ENCODE measurements around the gene TULP1. TPM values are rescaled to one million over a fixed set of nuclear protein-coding genes. Genes with fewer than 3 reads are reported as not detected.
"Not testable (repeated sequence)": the region's sequence is repeated elsewhere in the genome, so short reads cannot be mapped to it uniquely, and the experiment has no call there.

Gene TULP1
- total RNA-seq, 1 donor from 2014 or later: not detected

GRCh38 chr6:35519313-35520015 is 6.8 kb upstream of the TULP1 start:
- no peak for DNase-seq (ENCODE audit: low read depth)
- H3K36me3 ChIP-seq (ENCODE audit: control insufficient read depth, insufficient read depth, low read length): no peaks in the 10 kb centered on the region
- TF ChIP-seq CTCF (IDR thresholded peaks at IDR 0.05; ENCODE audit: insufficient read depth, low read length, poor library complexity, severe bottlenecking): no peak

GRCh38 chr6:35518566-35519312 is 6.0 kb upstream of the TULP1 start:
- H3K27me3 ChIP-seq (ENCODE audit: control insufficient read depth, insufficient read depth, low read length): peaks cover 6% of the 10 kb centered on the region
- no peak overlapping the region for H3K4me3 ChIP-seq (ENCODE audit: low read depth, low read length)
- no peak for TF ChIP-seq CTCF (IDR thresholded peaks at IDR 0.05; ENCODE audit: insufficient read depth, low read length, poor library complexity, severe bottlenecking)
- DNase-seq (ENCODE audit: low read depth): no peak
- no peaks in the 10 kb centered on the region for H3K36me3 ChIP-seq (ENCODE audit: control insufficient read depth, insufficient read depth, low read length)

More at GRCh38 chr6:35519313-35520015, 6.8 kb upstream of the TULP1 start:
- H3K4me3 ChIP-seq (ENCODE audit: low read depth, low read length): no peak overlapping the region
- peaks cover 6% of the 10 kb centered on the region for H3K27me3 ChIP-seq (ENCODE audit: control insufficient read depth, insufficient read depth, low read length)

GRCh38 chr6:35517978-35518377 is 5.3 kb upstream of the TULP1 start:
- DNase-seq (ENCODE audit: low read depth); H3K36me3 ChIP-seq (ENCODE audit: control insufficient read depth, insufficient read depth, low read length); H3K4me3 ChIP-seq (ENCODE audit: low read depth, low read length); H3K27me3 ChIP-seq (ENCODE audit: control insufficient read depth, insufficient read depth, low read length): not testable (repeated sequence)

GRCh38 chr6:35516712-35517111 is 4.0 kb upstream of the TULP1 start:
- Histone ChIP-seq H3K4me3 (ENCODE audit: low read depth, low read length) (no peak overlapping the region), H3K36me3 (ENCODE audit: control insufficient read depth, insufficient read depth, low read length) (no peaks in the 10 kb centered on the region), H3K27me3 (ENCODE audit: control insufficient read depth, insufficient read depth, low read length) (peaks cover 12% of the 10 kb centered on the region)
- no peak for DNase-seq (ENCODE audit: low read depth)
- TF ChIP-seq CTCF (IDR thresholded peaks at IDR 0.05; ENCODE audit: insufficient read depth, low read length, poor library complexity, severe bottlenecking): no peak

GRCh38 chr6:35515939-35516338 is 3.2 kb upstream of the TULP1 start:
- H3K4me3 ChIP-seq (ENCODE audit: low read depth, low read length); DNase-seq (ENCODE audit: low read depth); H3K36me3 ChIP-seq (ENCODE audit: control insufficient read depth, insufficient read depth, low read length): not testable (repeated sequence)
- H3K27me3 ChIP-seq (ENCODE audit: control insufficient read depth, insufficient read depth, low read length): peaks cover 16% of the 10 kb centered on the region

- no peak for DNase-seq (ENCODE audit: low read depth)
- no peak for TF ChIP-seq CTCF (IDR thresholded peaks at IDR 0.05; ENCODE audit: insufficient read depth, low read length, poor library complexity, severe bottlenecking)
Measured at GRCh38 chr6:35514587-35514986, 1.9 kb upstream of the TULP1 start.

More at GRCh38 chr6:35514587-35514986, 1.9 kb upstream of the TULP1 start:
- H3K27me3 ChIP-seq (ENCODE audit: control insufficient read depth, insufficient read depth, low read length): peaks cover 24% of the 10 kb centered on the region
- no peaks in the 10 kb centered on the region for H3K36me3 ChIP-seq (ENCODE audit: control insufficient read depth, insufficient read depth, low read length)
- no peak overlapping the region for H3K4me3 ChIP-seq (ENCODE audit: low read depth, low read length)
